Lung (tissue), 12 donors: ENCODE results near the gene NCOA5. TPM values are rescaled to one million over a fixed set of nuclear protein-coding genes. Genes with fewer than 3 reads are reported as not detected.

ENCODE experiments used
- ATAC-seq: fragments of 200-7000 bp; cut with Tn5 transposase; one replicate; pipeline ENCODE4 v1.9.1; 2020; ENCODE audit warnings: moderate number of reproducible peaks; ENCODE audit not compliant: insufficient read depth, low FRiP score
- DNase-seq, 3 donors: peaks; one replicate each; pipeline ENCODE4 v3.0.0-alpha.2; 2013 to 2017
- H3K27ac ChIP-seq, 2 donors: one replicate each; pipeline ENCODE4 v1.5.1; 2013; ENCODE audit warnings: mild to moderate bottlenecking in 2 of 2, moderate library complexity in 2 of 2, control low read depth in 1 of 2, inconsistent platforms in 1 of 2, low read depth in 1 of 2, low read length in 1 of 2
- H3K27me3 ChIP-seq, 3 donors: one replicate each; pipeline ENCODE4 v1.5.1; 2013; ENCODE audit warnings: low read length in 2 of 3; ENCODE audit not compliant: control insufficient read depth in 3 of 3, insufficient read depth in 3 of 3
- H3K36me3 ChIP-seq, 4 donors: one replicate each; pipeline ENCODE4 v1.5.1; 2013; ENCODE audit warnings: low read length in 4 of 4, mild to moderate bottlenecking in 1 of 4, moderate library complexity in 1 of 4; ENCODE audit not compliant: control insufficient read depth in 4 of 4, insufficient read depth in 4 of 4
- H3K4me1 ChIP-seq, 5 donors: one replicate each; pipeline ENCODE4 v1.5.1; 2013; ENCODE audit warnings: low read length in 5 of 5, mild to moderate bottlenecking in 2 of 5, moderate library complexity in 1 of 5; ENCODE audit not compliant: control insufficient read depth in 5 of 5, insufficient read depth in 5 of 5
- H3K4me3 ChIP-seq: one replicate; pipeline ENCODE4 v1.5.1; 2013; ENCODE audit warnings: mild to moderate bottlenecking, control low read depth, moderate library complexity
- H3K9ac ChIP-seq, 2 donors: one replicate each; pipeline ENCODE4 v1.5.1; 2013; ENCODE audit warnings: low read length in 2 of 2, control low read depth in 1 of 2; ENCODE audit not compliant: insufficient read depth in 1 of 2
- H3K9me3 ChIP-seq, 4 donors: one replicate each; pipeline ENCODE4 v1.5.1; 2013; ENCODE audit warnings: low read length in 3 of 4, mild to moderate bottlenecking in 1 of 4, moderate library complexity in 1 of 4; ENCODE audit not compliant: control insufficient read depth in 4 of 4, insufficient read depth in 3 of 4
- WGBS, 2 donors: extraction: QIAGEN DNeasy Blood & Tissue Kit; methylation state at CpG; one replicate each; pipeline ENCODE4 v1.1.7; 2013; 5-methylcytosine and 5-hydroxymethylcytosine counted together
- polyA plus RNA-seq, 2 donors: library from polyadenylated mRNA; stranded (reverse); fragments of 200-250 nt; gene quantifications; one replicate each; pipeline ENCODE4 v1.2.1, GENCODE V29; 2013
- total RNA-seq, 2 donors: library from RNA; depleted of rRNA in 1 of 2; stranded (reverse); fragments of >200 nt in 1 of 2; gene quantifications; one replicate each; pipeline ENCODE4 v1.2.1, GENCODE V29; 2014 to 2021
- TF ChIP-seq, protein P1 (sequence below): IDR thresholded peaks from 2 replicates; pipeline ENCODE4 v1.5.1; 2012; ENCODE audit warnings: mild to moderate bottlenecking; ENCODE audit errors: control extremely low read depth, extremely low read depth
- donor health status: control.
- donor health status: control.
- donor health status: Bipolar disorder and iron deficiency.
- donor health status: healthy.
- donor health status: DM: yes; HTN: yes; CAD: no.

The NCOA5 gene
- total and polyA plus RNA-seq, 4 donors, result 11.1 to 24.2 (median 15.1) TPM

DNA sequence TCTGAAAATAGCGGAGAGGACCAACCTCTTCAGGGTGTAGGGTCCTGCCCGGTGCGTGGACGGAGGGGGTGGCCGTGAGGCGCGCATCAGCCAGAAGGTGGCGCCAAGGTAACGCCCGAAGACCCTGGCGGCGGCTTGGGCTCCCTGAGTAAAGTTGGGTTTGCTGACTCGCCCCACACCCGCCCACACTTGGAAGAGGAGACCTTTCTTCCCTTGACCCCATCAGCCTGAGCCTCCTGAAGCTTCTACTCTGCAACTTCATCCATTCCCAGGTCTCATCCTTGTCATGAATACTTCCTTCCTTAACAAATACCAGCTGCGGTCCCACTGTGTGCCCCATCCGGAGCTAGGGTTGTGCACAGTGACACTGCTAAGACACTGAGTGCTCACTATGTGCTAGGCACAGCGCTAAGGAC, 43.0 kb upstream of the NCOA5 start:
- H3K4me3 ChIP-seq, result no peak overlapping the region
- H3K27ac ChIP-seq, result no peak overlapping the region
- peaks cover 0 to 6% (median 0%) of the 10 kb centered on the region in 5 donors for H3K4me1 ChIP-seq
- ATAC-seq, result no peak
- H3K9me3 ChIP-seq, result no peaks in the 10 kb centered on the region
- TF ChIP-seq, protein P1, sequence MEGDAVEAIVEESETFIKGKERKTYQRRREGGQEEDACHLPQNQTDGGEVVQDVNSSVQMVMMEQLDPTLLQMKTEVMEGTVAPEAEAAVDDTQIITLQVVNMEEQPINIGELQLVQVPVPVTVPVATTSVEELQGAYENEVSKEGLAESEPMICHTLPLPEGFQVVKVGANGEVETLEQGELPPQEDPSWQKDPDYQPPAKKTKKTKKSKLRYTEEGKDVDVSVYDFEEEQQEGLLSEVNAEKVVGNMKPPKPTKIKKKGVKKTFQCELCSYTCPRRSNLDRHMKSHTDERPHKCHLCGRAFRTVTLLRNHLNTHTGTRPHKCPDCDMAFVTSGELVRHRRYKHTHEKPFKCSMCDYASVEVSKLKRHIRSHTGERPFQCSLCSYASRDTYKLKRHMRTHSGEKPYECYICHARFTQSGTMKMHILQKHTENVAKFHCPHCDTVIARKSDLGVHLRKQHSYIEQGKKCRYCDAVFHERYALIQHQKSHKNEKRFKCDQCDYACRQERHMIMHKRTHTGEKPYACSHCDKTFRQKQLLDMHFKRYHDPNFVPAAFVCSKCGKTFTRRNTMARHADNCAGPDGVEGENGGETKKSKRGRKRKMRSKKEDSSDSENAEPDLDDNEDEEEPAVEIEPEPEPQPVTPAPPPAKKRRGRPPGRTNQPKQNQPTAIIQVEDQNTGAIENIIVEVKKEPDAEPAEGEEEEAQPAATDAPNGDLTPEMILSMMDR, result peak; percentile 60
- WGBS, 2 donors, result 14 to 15% methylated on average over 17 of the region's 17 CpGs
- peaks cover 0 to 5% (median 0%) of the 10 kb centered on the region in 4 donors for H3K36me3 ChIP-seq
- no peak overlapping the region for H3K9ac ChIP-seq
- DNase-seq, result peak; percentile 50 to 72 (median 69)
- peaks cover 0 to 18% (median 5%) of the 10 kb centered on the region in 3 donors for H3K27me3 ChIP-seq

DNA sequence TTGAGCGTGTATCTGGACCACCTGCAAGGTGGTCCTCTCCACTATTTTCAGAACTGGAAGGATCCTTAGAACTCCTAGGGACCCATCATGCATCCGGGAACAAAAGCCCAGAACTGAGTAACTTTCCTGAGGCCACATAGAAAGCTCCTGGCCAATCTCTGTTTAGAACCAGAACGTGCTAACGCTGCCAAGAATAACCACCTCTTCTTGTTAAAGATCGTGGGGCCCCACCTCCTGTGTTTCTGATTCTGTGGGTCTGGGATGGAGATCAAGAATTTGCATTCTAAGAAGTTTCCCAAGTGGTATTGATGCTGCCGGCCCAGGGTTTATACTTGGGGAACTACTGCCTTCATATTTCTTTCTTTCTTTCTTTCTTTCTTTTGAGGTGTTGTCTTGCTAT, 41.6 kb upstream of the NCOA5 start:
- Histone ChIP-seq H3K27ac (no peak overlapping the region), H3K9me3 (no peaks in the 10 kb centered on the region), H3K4me1 (peaks cover 0 to 6% (median 0%) of the 10 kb centered on the region in 5 donors), H3K9ac (no peak overlapping the region), H3K36me3 (peaks cover 0 to 7% (median 0%) of the 10 kb centered on the region in 4 donors), H3K4me3 (no peak overlapping the region), H3K27me3 (peaks cover 0 to 16% (median 2%) of the 10 kb centered on the region in 3 donors)
- no peak for ATAC-seq
- TF ChIP-seq, protein P1, result no peak
- WGBS, 2 donors, result 27 to 49% methylated on average over 6 of the region's 6 CpGs
- no peak for DNase-seq

DNA sequence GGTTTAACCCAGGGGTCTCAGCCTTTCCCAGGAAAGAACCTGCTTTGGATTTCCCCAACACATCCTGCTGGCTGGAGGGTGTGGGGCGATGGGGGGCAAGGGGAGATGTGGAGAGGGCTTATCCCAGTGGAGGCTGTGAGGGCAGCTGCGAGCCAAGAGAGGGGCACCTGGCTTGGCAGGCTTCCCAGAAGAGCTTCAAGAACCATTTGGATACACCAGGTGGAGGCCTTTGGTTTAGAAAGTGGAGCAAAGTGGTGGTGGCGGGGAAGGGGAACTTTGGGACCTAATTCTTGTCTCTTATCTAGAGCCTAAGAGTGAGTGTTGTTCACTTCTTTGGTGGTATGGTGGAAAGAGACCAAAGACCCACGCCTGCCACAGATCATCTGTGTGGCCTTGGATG, 40.8 kb upstream of the NCOA5 start:
- Histone ChIP-seq H3K4me3 (no peak overlapping the region), H3K9me3 (no peaks in the 10 kb centered on the region), H3K27ac (no peak overlapping the region), H3K4me1 (peaks cover 0 to 6% (median 0%) of the 10 kb centered on the region in 5 donors), H3K36me3 (peaks cover 0 to 8% (median 0%) of the 10 kb centered on the region in 4 donors), H3K27me3 (peaks cover 0 to 16% (median 5%) of the 10 kb centered on the region in 3 donors), H3K9ac (no peak overlapping the region)
- DNase-seq (no peak), ATAC-seq (no peak)
- 54 to 68% methylated on average over 4 of the region's 4 CpGs for WGBS, 2 donors
- TF ChIP-seq, protein P1, result no peak
